SW480 (cell line): ENCODE measurements around the gene DAPK3.
"Not testable (repeated sequence)": the region's sequence is repeated elsewhere in the genome, so short reads cannot be mapped to it uniquely, and the experiment has no call there.

Experiments
- DNase-seq: peaks from one replicate; pipeline ENCODE4 v3.0.0-alpha.2; 2016; ENCODE audit warnings: low spot score

The DAPK3 gene

GRCh38 chr19:4005436-4005835 lies 34.5 kb upstream of the DAPK3 start:
- DNase-seq, result not testable (repeated sequence)

DNA sequence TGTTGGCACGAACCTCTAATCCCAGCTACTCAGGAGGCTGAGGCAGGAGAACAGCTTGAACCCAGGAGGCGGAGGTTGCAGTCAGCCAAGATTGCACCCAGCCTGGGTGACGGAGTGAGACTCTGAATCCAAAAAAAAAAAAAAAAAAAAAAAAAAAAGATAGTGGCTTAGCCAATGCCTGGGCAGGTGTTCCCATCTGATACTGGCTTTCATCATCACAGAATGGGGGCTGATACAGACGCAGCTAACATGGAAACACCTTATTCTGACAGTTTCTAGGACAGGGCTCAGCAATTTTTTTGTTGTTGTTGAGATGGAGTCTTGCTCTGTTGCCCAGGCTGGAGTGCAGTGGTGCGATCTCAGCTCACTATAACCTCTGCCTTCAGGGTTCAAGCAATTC lies 29.9 kb upstream of the DAPK3 start:
- DNase-seq, result not testable (repeated sequence)

GRCh38 chr19:3998667-3999412 lies 27.9 kb upstream of the DAPK3 start:
- not testable (repeated sequence) for DNase-seq

GRCh38 chr19:3995607-3996006 lies 24.7 kb upstream of the DAPK3 start:
- DNase-seq, result no peak

DNA sequence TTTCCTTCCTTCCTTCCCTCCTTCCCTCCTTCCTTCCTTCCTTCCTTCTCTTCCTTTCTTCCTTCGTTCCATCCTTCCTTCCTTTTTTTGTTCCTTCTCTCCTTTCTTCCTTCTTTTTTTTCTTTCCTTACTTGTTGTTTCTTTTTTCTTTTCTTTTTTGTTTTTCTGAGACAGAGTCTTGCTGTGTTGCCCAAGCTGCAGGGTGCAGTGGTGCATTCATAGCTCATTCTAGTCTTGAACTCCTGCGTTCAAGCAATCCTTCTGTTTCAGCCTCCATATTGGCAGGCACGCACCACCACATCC lies 19.9 kb upstream of the DAPK3 start:
- no peak for DNase-seq

- DNase-seq, result peak; percentile 72
Measured at GRCh38 chr19:3987619-3988371, 16.9 kb upstream of the DAPK3 start.

DNA sequence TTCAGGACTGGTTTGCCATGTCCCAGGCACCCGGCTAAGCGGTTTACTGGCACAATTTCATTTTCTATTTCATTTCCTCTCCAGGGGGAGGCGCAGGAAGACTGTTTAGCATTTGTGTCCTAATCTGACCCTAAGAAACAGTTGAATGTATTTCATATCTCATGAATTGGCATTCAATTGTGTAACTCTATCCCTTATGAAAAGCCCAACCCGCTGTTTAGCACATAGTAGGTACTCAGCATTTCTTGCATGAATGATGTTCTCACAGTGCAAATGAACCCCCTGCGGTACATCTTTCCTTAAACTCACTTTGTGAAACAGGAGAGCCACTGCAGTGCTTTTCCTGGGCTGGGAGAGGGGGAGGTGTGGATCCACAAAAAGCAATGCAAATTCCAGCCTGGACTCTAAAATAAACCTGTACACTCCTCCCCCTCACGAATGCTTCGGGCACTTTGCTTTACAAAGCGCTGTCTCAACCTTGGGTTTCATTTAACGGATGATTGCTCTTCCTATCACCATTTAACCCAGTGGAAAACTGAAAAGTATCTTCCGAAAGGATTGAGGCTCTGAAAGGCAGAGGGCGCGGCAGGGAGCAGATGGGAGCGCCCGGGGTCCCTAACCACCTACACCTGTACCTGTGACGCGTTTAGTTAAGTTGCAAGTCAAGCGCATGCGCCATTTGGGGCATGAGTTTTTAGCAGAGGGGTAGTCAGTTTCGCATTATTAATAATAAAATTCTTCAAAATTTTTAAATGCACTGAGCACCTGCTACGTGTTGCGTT lies 15.6 kb upstream of the DAPK3 start:
- DNase-seq, result peak; percentile 72

GRCh38 chr19:3985643-3986259 lies 14.9 kb upstream of the DAPK3 start:
- no peak for DNase-seq

DNA sequence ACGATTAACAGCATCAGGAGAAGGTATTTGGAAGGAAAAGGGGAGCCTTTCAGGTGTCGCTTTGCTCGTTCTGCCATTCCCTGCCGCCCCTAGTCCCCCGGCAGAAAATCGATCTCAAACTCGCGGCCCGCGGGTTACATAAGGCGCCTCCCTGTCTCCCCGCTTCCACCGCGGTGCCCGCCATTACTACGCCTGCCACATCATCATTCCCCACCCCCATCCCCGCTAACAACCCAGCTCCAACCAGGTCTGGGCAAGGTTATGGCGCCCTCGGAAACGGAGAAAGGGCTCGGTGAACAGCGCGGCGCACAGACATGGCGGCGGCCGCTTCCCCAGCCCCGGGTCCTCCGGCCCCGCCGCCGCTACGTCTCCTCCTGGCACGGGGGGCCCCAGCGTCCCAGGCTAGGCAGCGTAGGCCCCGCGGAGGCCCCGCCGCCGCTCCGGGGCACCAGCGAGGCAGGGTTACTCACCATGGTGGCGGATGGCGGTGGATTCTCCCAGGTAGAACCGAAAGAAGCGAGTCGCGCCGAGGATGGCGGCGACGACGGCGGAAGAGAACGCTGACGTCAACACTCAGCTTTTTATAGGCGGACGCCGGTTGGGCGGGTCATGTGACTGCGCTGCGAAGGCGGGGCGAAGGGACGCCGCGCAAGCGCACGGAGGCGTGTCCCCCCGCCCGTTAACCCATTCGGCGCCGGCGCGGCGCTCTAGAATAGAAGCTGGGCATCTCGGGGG lies 14.2 kb upstream of the DAPK3 start, which contains the start of gene EEF2:
TSS of gene EEF2 (minus strand) at position 556 of the 735 bp plus-strand sequence. CDS start at position 473, 83 bp downstream.
- peak; percentile 64 for DNase-seq

GRCh38 chr19:3984584-3984907 lies 13.6 kb upstream of the DAPK3 start:
- DNase-seq, result no peak

DNA sequence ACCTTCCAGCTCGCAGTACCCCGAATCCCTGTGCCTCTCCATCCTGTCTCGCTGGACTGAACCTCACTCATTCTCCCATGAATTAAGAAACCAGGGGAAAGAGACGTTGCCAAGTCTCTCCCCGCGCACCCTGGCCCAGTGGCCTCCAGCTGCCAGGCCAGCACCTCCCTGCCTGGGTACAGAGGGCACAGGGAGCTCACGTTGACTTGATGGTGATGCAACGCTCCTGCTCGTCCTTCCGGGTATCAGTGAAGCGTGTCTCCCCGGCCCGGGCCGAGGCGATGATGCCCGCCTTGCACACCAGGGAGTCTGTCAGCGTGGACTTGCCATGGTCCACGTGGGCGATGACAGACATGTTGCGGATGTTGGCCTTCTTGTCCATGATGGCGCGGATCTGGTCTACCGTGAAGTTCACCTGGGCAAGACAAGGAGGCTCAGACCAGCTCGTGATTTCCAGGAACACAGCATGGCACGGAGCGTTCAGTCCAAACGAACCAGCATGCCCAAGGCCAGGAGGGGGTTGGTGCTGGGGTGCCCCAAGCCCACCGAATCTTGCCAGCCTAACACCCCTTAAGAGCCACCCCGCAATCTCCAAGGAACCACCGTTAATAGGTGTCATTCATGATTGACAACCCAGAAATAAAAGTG lies 13.2 kb upstream of the DAPK3 start:
- DNase-seq, result no peak

- DNase-seq, result no peak
Measured at GRCh38 chr19:3983542-3983914, 12.6 kb upstream of the DAPK3 start.

GRCh38 chr19:3982701-3983541 lies 12.0 kb upstream of the DAPK3 start:
- DNase-seq, result no peak

- DNase-seq, result no peak
Measured at GRCh38 chr19:3981736-3982681, 11.1 kb upstream of the DAPK3 start.

DNA sequence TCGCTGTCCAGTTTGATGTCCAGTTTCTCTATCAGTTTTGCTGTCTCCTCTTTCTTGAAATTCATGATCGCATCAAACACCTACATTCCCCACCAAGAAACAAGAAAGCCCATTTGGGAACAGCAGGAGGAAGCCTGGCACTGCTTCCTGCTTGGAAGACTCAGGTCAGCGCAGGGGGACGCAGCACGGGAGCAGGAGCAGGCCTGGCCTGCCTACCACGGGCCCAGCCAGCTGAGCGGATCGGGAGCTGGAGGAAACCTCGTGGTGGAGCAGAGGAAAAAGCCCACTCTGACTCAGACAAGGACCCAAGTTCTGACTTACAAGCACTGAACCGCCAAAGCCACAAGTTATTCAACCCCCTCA lies 10.5 kb upstream of the DAPK3 start:
- DNase-seq, result no peak

GRCh38 chr19:3980353-3981251 lies 9.7 kb upstream of the DAPK3 start:
- no peak for DNase-seq

GRCh38 chr19:3979674-3980352 lies 8.9 kb upstream of the DAPK3 start:
- no peak for DNase-seq

GRCh38 chr19:3979289-3979673 lies 8.4 kb upstream of the DAPK3 start:
- no peak for DNase-seq
